Measurements from ENCODE around the gene LCP2. TPM values are rescaled to one million over a fixed set of nuclear protein-coding genes. Genes with fewer than 3 reads are reported as not detected.

LCP2 gene
- total RNA-seq, 1 donor from 2014 or later = not detected

DNA sequence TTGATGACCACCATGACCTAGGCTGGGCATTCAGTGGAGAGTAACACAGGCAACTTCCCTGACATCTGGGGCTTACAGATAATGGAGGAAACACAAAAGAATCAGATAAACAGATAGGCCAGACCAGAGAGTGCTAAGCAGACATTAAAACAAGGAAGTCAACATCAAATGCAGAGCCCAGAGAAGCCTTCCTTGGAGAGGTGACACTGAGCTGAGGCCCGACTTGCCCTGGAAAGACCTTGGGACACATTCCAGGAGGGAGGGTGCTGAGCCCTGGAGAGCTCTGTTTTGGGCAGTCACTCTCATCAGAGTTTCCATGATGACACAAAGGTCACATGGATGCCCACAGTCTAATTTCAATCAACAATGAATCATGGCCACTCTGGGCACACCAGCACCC lies 96.7 kb downstream of the LCP2 start:
- DNase-seq (ENCODE audit: extremely low spot score, unreplicated experiment) = no peak
- H3K27me3 Mint-ChIP-seq (ENCODE audit: unreplicated experiment) = peaks cover 84% of the 10 kb centered on the region
- TF ChIP-seq, protein P1, sequence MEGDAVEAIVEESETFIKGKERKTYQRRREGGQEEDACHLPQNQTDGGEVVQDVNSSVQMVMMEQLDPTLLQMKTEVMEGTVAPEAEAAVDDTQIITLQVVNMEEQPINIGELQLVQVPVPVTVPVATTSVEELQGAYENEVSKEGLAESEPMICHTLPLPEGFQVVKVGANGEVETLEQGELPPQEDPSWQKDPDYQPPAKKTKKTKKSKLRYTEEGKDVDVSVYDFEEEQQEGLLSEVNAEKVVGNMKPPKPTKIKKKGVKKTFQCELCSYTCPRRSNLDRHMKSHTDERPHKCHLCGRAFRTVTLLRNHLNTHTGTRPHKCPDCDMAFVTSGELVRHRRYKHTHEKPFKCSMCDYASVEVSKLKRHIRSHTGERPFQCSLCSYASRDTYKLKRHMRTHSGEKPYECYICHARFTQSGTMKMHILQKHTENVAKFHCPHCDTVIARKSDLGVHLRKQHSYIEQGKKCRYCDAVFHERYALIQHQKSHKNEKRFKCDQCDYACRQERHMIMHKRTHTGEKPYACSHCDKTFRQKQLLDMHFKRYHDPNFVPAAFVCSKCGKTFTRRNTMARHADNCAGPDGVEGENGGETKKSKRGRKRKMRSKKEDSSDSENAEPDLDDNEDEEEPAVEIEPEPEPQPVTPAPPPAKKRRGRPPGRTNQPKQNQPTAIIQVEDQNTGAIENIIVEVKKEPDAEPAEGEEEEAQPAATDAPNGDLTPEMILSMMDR (IDR thresholded peaks at IDR 0.05) = no peak
- H3K27ac Mint-ChIP-seq (ENCODE audit: unreplicated experiment) = no peak overlapping the region
- H3K4me1 Mint-ChIP-seq (ENCODE audit: unreplicated experiment) = no peaks in the 10 kb centered on the region
- no peak overlapping the region for H3K4me3 Mint-ChIP-seq (ENCODE audit: unreplicated experiment)
- no peaks in the 10 kb centered on the region for H3K9me3 Mint-ChIP-seq (ENCODE audit: unreplicated experiment)
- no peaks in the 10 kb centered on the region for H3K36me3 Mint-ChIP-seq (ENCODE audit: unreplicated experiment)

Other genes starting within 250 kb of the LCP2 start
- gene FOXI1, start 191.9 kb downstream of the LCP2 start, total RNA-seq = not detected in 2 replicates
- not detected in 2 replicates for gene C5orf58, start 64.8 kb downstream of the LCP2 start, total RNA-seq
- gene KCNMB1, start 91.6 kb upstream of the LCP2 start, total RNA-seq = 3.3 and 3.5 TPM in 2 replicates
- gene KCNIP1, start 206.2 kb upstream of the LCP2 start, total RNA-seq = 12.6 and 13.3 TPM in 2 replicates

All from osteocyte (in vitro differentiated cells).